ENCODE measurements around the gene ECHDC3. TPM values are rescaled to one million over a fixed set of nuclear protein-coding genes. Genes with fewer than 3 reads are reported as not detected.

Gene ECHDC3
- total RNA-seq, 4 donors from 2014 or later = 7.9 to 30.6 (median 19.7) TPM

DNA sequence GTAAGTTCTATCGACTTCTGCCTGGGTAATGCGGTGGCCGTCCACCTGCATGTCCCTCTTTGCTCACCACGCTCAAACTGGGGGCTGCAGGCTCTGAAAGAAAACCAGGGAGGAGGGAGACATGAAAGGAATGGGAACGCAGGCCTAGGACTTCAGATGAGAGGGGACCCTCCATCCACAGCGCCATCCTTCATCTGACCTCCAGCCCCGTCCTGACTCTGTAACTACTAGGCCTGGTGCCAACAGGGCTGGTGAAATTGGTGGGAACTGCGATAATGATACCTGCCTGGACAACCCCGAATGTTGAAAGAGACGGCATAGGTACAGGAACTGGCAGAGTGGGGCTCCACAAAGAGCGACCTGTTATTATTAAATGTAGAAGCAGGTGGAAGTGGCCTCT, 1.3 kb upstream of the ECHDC3 start:
- intact Hi-C loops (cut with DNase I) = no loop called here
- H3K4me3 ChIP-seq = no peak overlapping the region
- WGBS = 96% methylated on average over 11 of the region's 11 CpGs
- peaks cover 0 to 11% (median 2%) of the 10 kb centered on the region in 4 donors for H3K27me3 ChIP-seq
- peaks cover 10 to 25% (median 17%) of the 10 kb centered on the region in 4 donors for H3K4me1 ChIP-seq
- TF ChIP-seq POLR2A (IDR thresholded peaks at IDR 0.05; ENCODE audit: low read depth) (no peak), POLR2AphosphoS5 (IDR thresholded peaks at IDR 0.05) (no peak), EP300 (IDR thresholded peaks at IDR 0.05) (no peak)
- TF ChIP-seq, protein P1, sequence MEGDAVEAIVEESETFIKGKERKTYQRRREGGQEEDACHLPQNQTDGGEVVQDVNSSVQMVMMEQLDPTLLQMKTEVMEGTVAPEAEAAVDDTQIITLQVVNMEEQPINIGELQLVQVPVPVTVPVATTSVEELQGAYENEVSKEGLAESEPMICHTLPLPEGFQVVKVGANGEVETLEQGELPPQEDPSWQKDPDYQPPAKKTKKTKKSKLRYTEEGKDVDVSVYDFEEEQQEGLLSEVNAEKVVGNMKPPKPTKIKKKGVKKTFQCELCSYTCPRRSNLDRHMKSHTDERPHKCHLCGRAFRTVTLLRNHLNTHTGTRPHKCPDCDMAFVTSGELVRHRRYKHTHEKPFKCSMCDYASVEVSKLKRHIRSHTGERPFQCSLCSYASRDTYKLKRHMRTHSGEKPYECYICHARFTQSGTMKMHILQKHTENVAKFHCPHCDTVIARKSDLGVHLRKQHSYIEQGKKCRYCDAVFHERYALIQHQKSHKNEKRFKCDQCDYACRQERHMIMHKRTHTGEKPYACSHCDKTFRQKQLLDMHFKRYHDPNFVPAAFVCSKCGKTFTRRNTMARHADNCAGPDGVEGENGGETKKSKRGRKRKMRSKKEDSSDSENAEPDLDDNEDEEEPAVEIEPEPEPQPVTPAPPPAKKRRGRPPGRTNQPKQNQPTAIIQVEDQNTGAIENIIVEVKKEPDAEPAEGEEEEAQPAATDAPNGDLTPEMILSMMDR (IDR thresholded peaks at IDR 0.05) = no peak
- DNase-seq (ENCODE audit: extremely low spot score) = no peak
- H3K36me3 ChIP-seq = no peaks in the 10 kb centered on the region
- H3K9me3 ChIP-seq = no peaks in the 10 kb centered on the region
- H3K27ac ChIP-seq (replicated peaks in 1 of 4) = no peak overlapping the region

DNA sequence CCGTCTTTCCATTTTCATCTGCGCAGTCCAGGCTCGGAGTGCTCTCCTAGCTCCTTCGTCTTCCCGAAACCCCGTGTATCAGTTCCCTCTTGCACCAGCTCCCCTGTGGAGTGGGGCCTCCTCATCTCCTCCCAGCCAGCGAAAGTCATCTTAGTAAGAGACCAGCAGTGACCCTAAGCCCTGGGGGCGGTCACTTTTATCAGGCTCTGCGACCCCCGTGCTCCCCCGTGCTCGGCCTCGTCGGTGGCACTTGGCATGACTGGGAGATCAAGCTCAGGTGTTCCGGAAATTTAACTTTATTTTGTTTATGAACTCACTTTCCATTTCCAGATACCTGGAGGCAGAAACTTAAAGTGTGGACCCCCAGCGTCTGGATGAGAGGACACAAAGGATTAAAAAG, 574 bp upstream of the ECHDC3 start:
- DNase-seq (ENCODE audit: extremely low spot score) = no peak
- H3K27ac ChIP-seq (replicated peaks in 1 of 4) = no peak overlapping the region
- H3K4me1 ChIP-seq = peaks cover 15 to 28% (median 20%) of the 10 kb centered on the region in 4 donors
- H3K4me3 ChIP-seq = peak overlapping the region; percentile 56 to 67 (median 60)
- H3K36me3 ChIP-seq = no peaks in the 10 kb centered on the region
- no peaks in the 10 kb centered on the region for H3K9me3 ChIP-seq
- 78% methylated on average over 16 of the region's 16 CpGs for WGBS
- TF ChIP-seq POLR2AphosphoS5 (IDR thresholded peaks at IDR 0.05) = no peak
- no peak for TF ChIP-seq EP300 (IDR thresholded peaks at IDR 0.05)
- intact Hi-C loops (cut with DNase I) = no loop called here
- H3K27me3 ChIP-seq = peaks cover 0 to 11% (median 2%) of the 10 kb centered on the region in 4 donors

GRCh38 chr10:11742779-11743298, 657 bp downstream of the ECHDC3 start:
- Histone ChIP-seq H3K4me3 (peak overlapping the region; percentile 56 to 67 (median 60)), H3K36me3 (no peaks in the 10 kb centered on the region), H3K27me3 (peaks cover 0 to 11% (median 0%) of the 10 kb centered on the region in 4 donors), H3K9me3 (no peaks in the 10 kb centered on the region), H3K27ac (replicated peaks in 1 of 4) (peak overlapping the region; percentile 49 to 73 (median 59)), H3K4me1 (peaks cover 20 to 38% (median 27%) of the 10 kb centered on the region in 4 donors)
- WGBS = 87% methylated on average over 9 of the region's 31 CpGs
- no peak for DNase-seq (ENCODE audit: extremely low spot score)
- intact Hi-C loops (cut with DNase I) = no loop called here
- TF ChIP-seq, protein P1 (IDR thresholded peaks at IDR 0.05) = no peak
- TF ChIP-seq POLR2AphosphoS5 (IDR thresholded peaks at IDR 0.05) (no peak), EP300 (IDR thresholded peaks at IDR 0.05) (no peak), POLR2A (IDR thresholded peaks at IDR 0.05; ENCODE audit: low read depth) (no peak)

GRCh38 chr10:11743461-11744338, 1.5 kb downstream of the ECHDC3 start:
- Histone ChIP-seq H3K27me3 (peaks cover 0 to 11% (median 0%) of the 10 kb centered on the region in 4 donors), H3K4me3 (peak overlapping the region in 3 of 4 donors; percentile 56 to 67 (median 59)), H3K27ac (replicated peaks in 1 of 4) (no peak overlapping the region), H3K36me3 (peaks cover 0 to 5% (median 0%) of the 10 kb centered on the region in 4 donors), H3K9me3 (no peaks in the 10 kb centered on the region), H3K4me1 (peaks cover 20 to 38% (median 27%) of the 10 kb centered on the region in 4 donors)
- intact Hi-C loops (cut with DNase I) = no loop called here
- no peak for DNase-seq (ENCODE audit: extremely low spot score)
- 87% methylated on average over 9 of the region's 9 CpGs for WGBS
- no peak for TF ChIP-seq POLR2AphosphoS5 (IDR thresholded peaks at IDR 0.05)

- Histone ChIP-seq H3K9me3 (no peaks in the 10 kb centered on the region), H3K36me3 (peaks cover 0 to 15% (median 3%) of the 10 kb centered on the region in 4 donors), H3K27ac (replicated peaks in 1 of 4) (no peak overlapping the region), H3K27me3 (peaks cover 0 to 11% (median 0%) of the 10 kb centered on the region in 4 donors), H3K4me1 (peaks cover 20 to 38% (median 27%) of the 10 kb centered on the region in 4 donors), H3K4me3 (no peak overlapping the region)
- intact Hi-C loops (cut with DNase I) = no loop called here
- no peak for DNase-seq (ENCODE audit: extremely low spot score)
- 78% methylated on average over 6 of the region's 6 CpGs for WGBS
- TF ChIP-seq, protein P1 (IDR thresholded peaks at IDR 0.05) = no peak
- TF ChIP-seq POLR2AphosphoS5 (IDR thresholded peaks at IDR 0.05) (no peak), POLR2A (IDR thresholded peaks at IDR 0.05; ENCODE audit: low read depth) (no peak), EP300 (IDR thresholded peaks at IDR 0.05) (no peak)
These were observed 2.9 kb downstream of the ECHDC3 start for GRCh38 chr10:11745045-11745444.

Measured in esophagus muscularis mucosa (tissue), 4 donors.